Measurements from ENCODE around the gene NCS1.

DNA sequence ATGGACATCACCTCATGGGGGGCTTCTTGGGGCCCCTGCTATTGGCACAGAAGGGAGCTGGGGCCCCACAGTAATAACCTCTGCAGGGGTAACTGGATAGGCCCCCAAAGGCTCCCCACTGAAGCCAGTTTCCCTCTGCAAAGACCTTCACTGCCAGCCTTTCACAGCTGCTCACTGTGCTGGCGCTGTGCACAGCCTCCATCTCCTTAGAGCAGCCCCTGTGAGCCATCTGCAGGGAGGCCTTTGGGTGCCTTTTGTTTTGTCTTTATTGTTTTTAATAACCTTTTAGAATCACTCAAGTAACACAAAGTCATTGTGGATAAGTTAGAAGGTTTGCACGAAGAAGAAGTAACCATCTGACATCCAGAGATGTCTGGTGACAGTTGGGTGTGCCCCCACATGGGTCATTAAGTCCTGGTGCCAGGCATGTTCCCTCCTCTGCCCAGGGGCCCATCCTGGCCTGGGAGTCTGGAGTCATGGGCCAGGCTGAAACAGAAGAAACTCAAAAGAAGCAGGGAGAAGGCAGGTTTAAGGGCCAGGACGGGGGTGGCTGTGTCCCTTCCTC is 42.7 kb downstream of the NCS1 start:
- TF ChIP-seq, protein P1, sequence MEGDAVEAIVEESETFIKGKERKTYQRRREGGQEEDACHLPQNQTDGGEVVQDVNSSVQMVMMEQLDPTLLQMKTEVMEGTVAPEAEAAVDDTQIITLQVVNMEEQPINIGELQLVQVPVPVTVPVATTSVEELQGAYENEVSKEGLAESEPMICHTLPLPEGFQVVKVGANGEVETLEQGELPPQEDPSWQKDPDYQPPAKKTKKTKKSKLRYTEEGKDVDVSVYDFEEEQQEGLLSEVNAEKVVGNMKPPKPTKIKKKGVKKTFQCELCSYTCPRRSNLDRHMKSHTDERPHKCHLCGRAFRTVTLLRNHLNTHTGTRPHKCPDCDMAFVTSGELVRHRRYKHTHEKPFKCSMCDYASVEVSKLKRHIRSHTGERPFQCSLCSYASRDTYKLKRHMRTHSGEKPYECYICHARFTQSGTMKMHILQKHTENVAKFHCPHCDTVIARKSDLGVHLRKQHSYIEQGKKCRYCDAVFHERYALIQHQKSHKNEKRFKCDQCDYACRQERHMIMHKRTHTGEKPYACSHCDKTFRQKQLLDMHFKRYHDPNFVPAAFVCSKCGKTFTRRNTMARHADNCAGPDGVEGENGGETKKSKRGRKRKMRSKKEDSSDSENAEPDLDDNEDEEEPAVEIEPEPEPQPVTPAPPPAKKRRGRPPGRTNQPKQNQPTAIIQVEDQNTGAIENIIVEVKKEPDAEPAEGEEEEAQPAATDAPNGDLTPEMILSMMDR (conservative IDR thresholded peaks at IDR 0.05; ENCODE audit: low read depth, low read length) = no peak
- no peak for TF ChIP-seq EZH2 (IDR thresholded peaks at IDR 0.05; ENCODE audit: borderline replicate concordance, low read depth, low read length, poor library complexity, severe bottlenecking)
